ENCODE measurements around the gene USP34. TPM values are rescaled to one million over a fixed set of nuclear protein-coding genes. Genes with fewer than 3 reads are reported as not detected.

USP34 gene
- polyA plus RNA-seq, 1 donor, result 102 TPM

- 100% methylated on average over 2 of the region's 4 CpGs for WGBS (ENCODE audit: insufficient coverage, low lambda C conversion rate)
- no peaks in the 10 kb centered on the region for H3K4me1 ChIP-seq (ENCODE audit: control insufficient read depth, insufficient read depth, low read length)
Observed at GRCh38 chr2:61138859-61139258, 332.0 kb downstream of the USP34 start.

More at GRCh38 chr2:61138859-61139258, 332.0 kb downstream of the USP34 start:
- DNase-seq, result no peak
- Histone ChIP-seq H3K27ac (ENCODE audit: low read length) (no peak overlapping the region), H3K27me3 (ENCODE audit: control insufficient read depth, insufficient read depth, low read length) (no peaks in the 10 kb centered on the region), H3K36me3 (ENCODE audit: control insufficient read depth, insufficient read depth, low read length) (no peaks in the 10 kb centered on the region), H3K9me3 (ENCODE audit: control insufficient read depth, low read depth, low read length) (peaks cover 2% of the 10 kb centered on the region), H3K4me3 (ENCODE audit: low read length) (no peak overlapping the region)

Other genes starting within 250 kb of the USP34 start
- gene XPO1, start 67.3 kb upstream of the USP34 start, polyA plus RNA-seq, result 142 TPM

Measured in large intestine (tissue), 3 donors.